Left forelimb (tissue), 1 donor: ENCODE results near the gene OSGEPL1.
"Not testable (repeated sequence)": the region's sequence is repeated elsewhere in the genome, so short reads cannot be mapped to it uniquely, and the experiment has no call there.

Experiments used
- DNase-seq: peaks from one replicate; pipeline ENCODE4 v3.0.0-alpha.2; 2018; ENCODE audit warnings: low spot score

Gene OSGEPL1

GRCh38 chr2:189762551-189763298, at the start of gene OSGEPL1:
TSS of gene OSGEPL1 (minus strand) at chr2:189762792. CDS start at chr2:189761640, 1,152 bp downstream.
- DNase-seq = peak; percentile 94

GRCh38 chr2:189803431-189803830, 40.8 kb upstream of the OSGEPL1 start:
- DNase-seq = no peak

- no peak for DNase-seq
Measured at GRCh38 chr2:189802396-189802912, 39.9 kb upstream of the OSGEPL1 start.

GRCh38 chr2:189799531-189799930, 36.9 kb upstream of the OSGEPL1 start:
- no peak for DNase-seq

GRCh38 chr2:189799030-189799331, 36.4 kb upstream of the OSGEPL1 start:
- no peak for DNase-seq

GRCh38 chr2:189798312-189799029, 35.9 kb upstream of the OSGEPL1 start:
- DNase-seq = no peak

- no peak for DNase-seq
Measured at GRCh38 chr2:189797902-189798301, 35.3 kb upstream of the OSGEPL1 start.

- no peak for DNase-seq
Measured at GRCh38 chr2:189794310-189794709, 31.7 kb upstream of the OSGEPL1 start.

GRCh38 chr2:189791338-189792042, 28.9 kb upstream of the OSGEPL1 start:
- no peak for DNase-seq

GRCh38 chr2:189783927-189784867, 21.6 kb upstream of the OSGEPL1 start, which contains the start of the genes ORMDL1 and PMS1:
TSS of gene ORMDL1 (minus strand) at chr2:189784339. CDS start at chr2:189782595, 1,744 bp downstream.
TSS of gene PMS1 (plus strand) at chr2:189784450. CDS start at chr2:189791810, 7,360 bp downstream.
- DNase-seq = peak; percentile 98

- no peak for DNase-seq
Measured at GRCh38 chr2:189783451-189783926, 20.9 kb upstream of the OSGEPL1 start.

GRCh38 chr2:189782221-189782671, 19.7 kb upstream of the OSGEPL1 start:
- DNase-seq = no peak

- DNase-seq = no peak
Measured at GRCh38 chr2:189772212-189772611, 9.6 kb upstream of the OSGEPL1 start.

GRCh38 chr2:189770590-189771322, 8.2 kb upstream of the OSGEPL1 start:
- DNase-seq = no peak

- DNase-seq = no peak
Measured at GRCh38 chr2:189763908-189764661, 1.5 kb upstream of the OSGEPL1 start.

GRCh38 chr2:189762229-189762550, 402 bp downstream of the OSGEPL1 start:
- DNase-seq = no peak

- not testable (repeated sequence) for DNase-seq
Measured at GRCh38 chr2:189760154-189760553, 2.4 kb downstream of the OSGEPL1 start.

GRCh38 chr2:189756311-189756952, 6.2 kb downstream of the OSGEPL1 start:
- no peak for DNase-seq

GRCh38 chr2:189751080-189751658, 11.4 kb downstream of the OSGEPL1 start:
- no peak for DNase-seq
